ENCODE measurements around the gene LHFPL3.

- TF ChIP-seq CTCF (IDR thresholded peaks at IDR 0.05; ENCODE audit: low read depth, low read length) (no peak), MYC (IDR thresholded peaks at IDR 0.05; ENCODE audit: low read depth, low read length) (no peak)
Observed at GRCh38 chr7:104857458-104858425, 529.3 kb downstream of the LHFPL3 start.
